ENCODE measurements around the gene MAEA. TPM values are rescaled to one million over a fixed set of nuclear protein-coding genes. Genes with fewer than 3 reads are reported as not detected.

Gene MAEA
- total RNA-seq, 4 donors from 2014 or later = 114 to 211 (median 168) TPM

DNA sequence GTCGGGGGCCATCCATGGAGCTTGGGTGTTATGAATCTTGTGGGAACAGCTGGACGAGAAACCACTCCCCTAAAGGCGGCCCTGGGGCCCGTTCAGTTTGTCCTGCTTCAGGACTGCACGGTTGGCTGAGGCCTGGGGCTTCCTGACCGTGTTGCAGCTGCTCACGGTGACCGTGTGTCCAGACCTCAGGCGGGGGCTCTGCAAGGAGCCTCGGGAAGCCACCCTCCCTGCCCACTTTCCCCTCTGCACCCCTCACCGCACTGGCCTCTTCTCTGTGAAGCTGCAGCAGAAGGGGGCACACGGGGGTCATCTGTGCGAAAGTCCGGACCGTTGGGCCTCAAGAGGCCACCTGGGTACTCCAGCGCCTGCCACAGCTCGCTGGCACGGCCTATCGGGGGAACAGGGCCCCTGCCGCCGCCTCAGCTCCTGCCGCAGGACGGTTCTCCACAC is 86.7 kb downstream of the MAEA start:
- WGBS, 2 donors (ENCODE audit: low coverage in 1 of 2) = 93% methylated on average over 23 of the region's 23 CpGs; no CpG with 5 or more reads in 1 of the 2 donors
- no peaks in the 10 kb centered on the region for H3K27me3 ChIP-seq
- no peaks in the 10 kb centered on the region for H3K4me1 ChIP-seq
- no peak overlapping the region for H3K4me3 ChIP-seq
- no peaks in the 10 kb centered on the region for H3K36me3 ChIP-seq
- no peaks in the 10 kb centered on the region for H3K9me3 ChIP-seq
- TF ChIP-seq, protein P1, sequence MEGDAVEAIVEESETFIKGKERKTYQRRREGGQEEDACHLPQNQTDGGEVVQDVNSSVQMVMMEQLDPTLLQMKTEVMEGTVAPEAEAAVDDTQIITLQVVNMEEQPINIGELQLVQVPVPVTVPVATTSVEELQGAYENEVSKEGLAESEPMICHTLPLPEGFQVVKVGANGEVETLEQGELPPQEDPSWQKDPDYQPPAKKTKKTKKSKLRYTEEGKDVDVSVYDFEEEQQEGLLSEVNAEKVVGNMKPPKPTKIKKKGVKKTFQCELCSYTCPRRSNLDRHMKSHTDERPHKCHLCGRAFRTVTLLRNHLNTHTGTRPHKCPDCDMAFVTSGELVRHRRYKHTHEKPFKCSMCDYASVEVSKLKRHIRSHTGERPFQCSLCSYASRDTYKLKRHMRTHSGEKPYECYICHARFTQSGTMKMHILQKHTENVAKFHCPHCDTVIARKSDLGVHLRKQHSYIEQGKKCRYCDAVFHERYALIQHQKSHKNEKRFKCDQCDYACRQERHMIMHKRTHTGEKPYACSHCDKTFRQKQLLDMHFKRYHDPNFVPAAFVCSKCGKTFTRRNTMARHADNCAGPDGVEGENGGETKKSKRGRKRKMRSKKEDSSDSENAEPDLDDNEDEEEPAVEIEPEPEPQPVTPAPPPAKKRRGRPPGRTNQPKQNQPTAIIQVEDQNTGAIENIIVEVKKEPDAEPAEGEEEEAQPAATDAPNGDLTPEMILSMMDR (IDR thresholded peaks at IDR 0.05) = no peak
- intact Hi-C loops (cut with DNase I; ENCODE audit: low total_unique reads) = no loop called here
- in situ Hi-C loops (cut with MboI; ENCODE audit: low pct_ligation_motif_present in 1 of 4, low pct_unique_long_range_greater_than_20kb in 1 of 4, low sequenced_read_pairs in 3 of 4) = no loop called here
- no peak for DNase-seq
- no peak overlapping the region for H3K27ac ChIP-seq

DNA sequence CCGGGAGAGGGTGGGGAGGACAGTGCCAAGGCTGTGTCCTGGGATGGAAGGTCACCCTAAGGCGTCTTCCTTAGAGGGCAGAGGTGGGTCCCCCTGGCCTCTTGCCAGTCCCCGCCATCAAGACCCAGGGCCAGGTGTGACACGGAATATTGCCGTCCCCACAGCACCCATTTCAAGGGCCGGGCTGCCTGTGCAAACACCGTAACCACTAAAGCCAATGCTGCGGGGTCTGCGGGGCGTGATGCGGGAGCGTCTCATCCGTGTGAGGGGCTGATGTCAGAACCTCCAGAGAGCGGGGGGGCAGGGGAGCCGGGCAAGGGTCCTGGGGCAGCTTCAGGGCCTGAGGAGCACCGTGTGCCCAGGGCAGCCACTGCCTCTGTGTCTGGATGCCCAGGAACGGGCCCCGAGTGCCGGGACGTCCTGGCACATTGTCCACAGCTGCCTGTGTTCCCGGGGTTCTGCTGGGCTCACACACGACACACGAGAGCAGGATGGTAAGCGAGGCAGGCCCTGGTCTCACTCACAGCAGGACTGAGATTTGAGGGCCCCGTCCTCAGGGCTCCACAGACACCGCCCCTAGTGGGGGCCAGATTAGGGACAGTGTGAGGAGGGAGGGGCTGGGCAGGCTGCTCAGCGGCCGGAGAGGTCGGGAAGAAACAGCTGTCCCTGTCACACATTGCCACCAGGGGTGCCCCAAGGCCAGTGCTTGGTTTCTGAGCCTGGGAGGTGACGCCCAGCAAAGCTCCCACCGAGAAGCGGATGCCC is 87.3 kb downstream of the MAEA start:
- H3K9me3 ChIP-seq = no peaks in the 10 kb centered on the region
- H3K27ac ChIP-seq = no peak overlapping the region
- no peaks in the 10 kb centered on the region for H3K4me1 ChIP-seq
- TF ChIP-seq, protein P1 (IDR thresholded peaks at IDR 0.05) = no peak
- TF ChIP-seq POLR2A (IDR thresholded peaks at IDR 0.05) = no peak
- TF ChIP-seq POLR2AphosphoS5 (IDR thresholded peaks at IDR 0.05) = no peak
- no peak for TF ChIP-seq EP300 (IDR thresholded peaks at IDR 0.05; ENCODE audit: low read depth)
- intact Hi-C loops (cut with DNase I; ENCODE audit: low total_unique reads) = no loop called here
- in situ Hi-C loops (cut with MboI; ENCODE audit: low pct_ligation_motif_present in 1 of 4, low pct_unique_long_range_greater_than_20kb in 1 of 4, low sequenced_read_pairs in 3 of 4) = no loop called here
- no peaks in the 10 kb centered on the region for H3K36me3 ChIP-seq
- no peak for DNase-seq
- 87% methylated on average over 20 of the region's 32 CpGs; no CpG with 5 or more reads in 1 of the 2 donors for WGBS, 2 donors (ENCODE audit: low coverage in 1 of 2)
- no peak overlapping the region for H3K4me3 ChIP-seq
- H3K27me3 ChIP-seq = no peaks in the 10 kb centered on the region

DNA sequence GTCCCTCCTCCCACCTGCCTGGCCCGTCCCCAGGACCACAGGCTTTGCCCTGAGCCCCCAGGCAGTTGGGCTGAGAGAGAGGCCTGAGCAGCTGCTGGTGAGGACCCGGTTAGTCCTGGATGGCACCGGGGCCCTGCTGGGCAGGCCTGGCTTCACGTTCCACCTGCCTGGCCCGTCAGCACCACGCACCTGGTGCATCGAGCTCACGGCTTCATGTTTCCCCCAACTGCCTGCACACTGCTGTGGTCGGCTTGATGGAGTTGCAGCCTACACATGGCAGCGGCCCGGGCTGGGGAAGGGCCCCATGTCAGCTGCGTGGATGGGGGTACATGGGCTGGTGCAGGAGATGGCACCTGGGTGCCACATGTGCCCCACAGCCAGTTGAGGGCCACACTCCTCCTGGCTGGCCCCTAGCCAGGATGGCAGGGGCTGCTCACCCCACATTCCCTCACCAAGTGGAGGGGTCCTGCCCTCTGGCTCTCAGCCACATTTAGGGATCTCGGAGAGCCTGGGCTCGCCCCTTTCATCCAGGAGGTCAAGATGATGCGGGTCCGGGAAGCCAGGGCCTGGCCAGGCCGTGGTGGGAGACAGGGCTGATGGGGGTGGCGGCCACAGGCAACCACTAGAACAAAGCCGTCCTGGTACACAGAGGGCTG is 88.0 kb downstream of the MAEA start:
- no peak for DNase-seq
- H3K9me3 ChIP-seq = no peaks in the 10 kb centered on the region
- intact Hi-C loops (cut with DNase I; ENCODE audit: low total_unique reads) = no loop called here

More for the DNA sequence above, 88.0 kb downstream of the MAEA start:
- in situ Hi-C loops (cut with MboI; ENCODE audit: low pct_ligation_motif_present in 1 of 4, low pct_unique_long_range_greater_than_20kb in 1 of 4, low sequenced_read_pairs in 3 of 4) = no loop called here
- H3K27ac ChIP-seq = no peak overlapping the region
- TF ChIP-seq, protein P1 (IDR thresholded peaks at IDR 0.05) = no peak
- TF ChIP-seq POLR2A (IDR thresholded peaks at IDR 0.05) = no peak
- no peak for TF ChIP-seq EP300 (IDR thresholded peaks at IDR 0.05; ENCODE audit: low read depth)
- no peak for TF ChIP-seq POLR2AphosphoS5 (IDR thresholded peaks at IDR 0.05)
- WGBS, 2 donors (ENCODE audit: low coverage in 1 of 2) = 95% methylated on average over 17 of the region's 19 CpGs; no CpG with 5 or more reads in 1 of the 2 donors
- H3K4me3 ChIP-seq = no peak overlapping the region
- H3K27me3 ChIP-seq = no peaks in the 10 kb centered on the region
- no peaks in the 10 kb centered on the region for H3K4me1 ChIP-seq
- no peaks in the 10 kb centered on the region for H3K36me3 ChIP-seq

Data from transverse colon (tissue), 4 donors.